BJ (cell line): ENCODE results near the gene FFAR2. TPM values are rescaled to one million over a fixed set of nuclear protein-coding genes. Genes with fewer than 3 reads are reported as not detected.

Source experiments
- CTCF ChIA-PET: fragments of 350-600 bp; formaldehyde crosslinking; extraction: SDS; loops from one replicate; lab custom pipeline; 2021; ENCODE audit warnings: antibody characterized with exemption, inconsistent platforms; lab: Yijun Ruan, JAX
- POLR2A ChIA-PET: fragments of 300-600 bp; sonication (Branson Sonifier 250); formaldehyde crosslinking; extraction: SDS; loops from one replicate; lab custom pipeline; 2021; ENCODE audit warnings: antibody characterized with exemption; lab: Charles Lee
- DNase-seq: peaks from one replicate; pipeline ENCODE4 v3.0.0-alpha.2; 2011; ENCODE audit warnings: low read depth
- H3K27me3 ChIP-seq: 2 replicates; pipeline ENCODE4 v1.6.0; 2011; ENCODE audit warnings: low read length; ENCODE audit not compliant: control insufficient read depth, insufficient read depth
- H3K36me3 ChIP-seq: 2 replicates; pipeline ENCODE4 v1.5.1; 2011; ENCODE audit warnings: low read length; ENCODE audit not compliant: control insufficient read depth, insufficient read depth
- H3K4me3 ChIP-seq: 2 replicates; pipeline ENCODE4 v1.5.1; 2011; ENCODE audit warnings: low read depth, mild to moderate bottlenecking, control low read depth, low read length
- CTCF ChIP-seq: IDR thresholded peaks from 2 replicates; pipeline ENCODE4 v1.5.1; 2011; ENCODE audit warnings: low read depth, mild to moderate bottlenecking, control low read depth, inconsistent platforms, low read length, moderate library complexity; ENCODE audit not compliant: insufficient read depth
- polyA plus RNA-seq: library from polyadenylated mRNA; depleted of rRNA; stranded (reverse); fragments of >200 nt; gene quantifications from 2 replicates; pipeline ENCODE4 v1.2.3, GENCODE V29; 2011

The FFAR2 gene
- polyA plus RNA-seq, 1 experiment: not detected

GRCh38 chr19:35403116-35403760, 44.8 kb upstream of the FFAR2 start:
- no peaks in the 10 kb centered on the region for H3K27me3 ChIP-seq
- TF ChIP-seq CTCF: no peak
- H3K36me3 ChIP-seq: no peaks in the 10 kb centered on the region
- no peak for DNase-seq
- H3K4me3 ChIP-seq: no peak overlapping the region
- CTCF ChIA-PET: interaction anchor here (0.6 kb wide), 1 partner anchor 17 kb away, joined by 4 read pairs; no protein-coding TSS in a partner anchor
- POLR2A ChIA-PET: no interaction called here

GRCh38 chr19:35404879-35405622, 43.0 kb upstream of the FFAR2 start:
- TF ChIP-seq CTCF: no peak
- Histone ChIP-seq H3K27me3 (no peaks in the 10 kb centered on the region), H3K4me3 (no peak overlapping the region), H3K36me3 (no peaks in the 10 kb centered on the region)
- POLR2A ChIA-PET: no interaction called here
- peak; percentile 5 for DNase-seq
- CTCF ChIA-PET: interaction anchor here (0.6 kb wide), 1 partner anchor 38 kb away, joined by 4 read pairs; no protein-coding TSS in a partner anchor

GRCh38 chr19:35407619-35408018, 40.4 kb upstream of the FFAR2 start:
- ChIA-PET CTCF (interaction anchor here (0.6 kb wide), 1 partner anchor 342 kb away, joined by 3 read pairs; no protein-coding TSS in a partner anchor), POLR2A (no interaction called here)
- no peak for DNase-seq
- no peak for TF ChIP-seq CTCF
- no peak overlapping the region for H3K4me3 ChIP-seq
- no peaks in the 10 kb centered on the region for H3K36me3 ChIP-seq
- H3K27me3 ChIP-seq: no peaks in the 10 kb centered on the region

GRCh38 chr19:35408284-35409171, 39.5 kb upstream of the FFAR2 start:
- Histone ChIP-seq H3K4me3 (no peak overlapping the region), H3K36me3 (no peaks in the 10 kb centered on the region), H3K27me3 (no peaks in the 10 kb centered on the region)
- no peak for TF ChIP-seq CTCF
- ChIA-PET POLR2A (no interaction called here), CTCF (interaction anchor here (0.6 kb wide), 1 partner anchor 343 kb away, joined by 3 read pairs; no protein-coding TSS in a partner anchor)
- DNase-seq: no peak
